Gastrocnemius medialis (tissue), 4 donors: ENCODE data around the gene ACSS1. TPM values are rescaled to one million over a fixed set of nuclear protein-coding genes. Genes with fewer than 3 reads are reported as not detected.

Experiments used
- ATAC-seq, 2 donors: fragments of 150-250 bp; one replicate each; pipeline ENCODE4 v1.9.1; 2016
- DNase-seq, 2 donors: peaks; one replicate each; pipeline ENCODE4 v3.0.0-alpha.2; 2019
- H3K27ac ChIP-seq, 4 donors: fragments of 200-600 bp; sonication (generic); 1 replicate in 1 of 4; 2 replicates in 3 of 4; pipeline ENCODE4 v1.5.1; 2016 to 2018; ENCODE audit warnings: mild to moderate bottlenecking in 2 of 4, moderate library complexity in 1 of 4
- H3K27me3 ChIP-seq, 3 donors: fragments of 200-600 bp; sonication (generic) in 2 of 3; 1 replicate in 1 of 3; 2 replicates in 2 of 3; pipeline versions ENCODE4 v1.5.1 to v1.6.0; 2016 to 2019; ENCODE audit warnings: mild to moderate bottlenecking in 1 of 3, moderate library complexity in 1 of 3
- H3K36me3 ChIP-seq, 2 donors: fragments of 200-600 bp; sonication (generic) in 1 of 2; one replicate each; pipeline ENCODE4 v1.5.1; 2017 to 2018
- H3K4me1 ChIP-seq, 2 donors: fragments of 200-600 bp; sonication (generic) in 1 of 2; one replicate each; pipeline ENCODE4 v1.5.1; 2016 to 2017; ENCODE audit warnings: mild to moderate bottlenecking in 2 of 2
- H3K4me3 ChIP-seq, 4 donors: fragments of 200-600 bp; sonication (generic) in 3 of 4; 1 replicate in 1 of 4; 2 replicates in 3 of 4; pipeline ENCODE4 v1.5.1; 2016 to 2019; ENCODE audit warnings: mild to moderate bottlenecking in 2 of 4
- H3K9me3 ChIP-seq, 3 donors: fragments of 200-600 bp; sonication (generic) in 2 of 3; 1 replicate in 1 of 3; 2 replicates in 2 of 3; pipeline ENCODE4 v1.5.1; 2016 to 2019
- POLR2A ChIP-seq, 2 donors: fragments of 450-650 bp; IDR thresholded peaks; one replicate each; pipeline ENCODE4 v1.6.1; 2017; ENCODE audit warnings: antibody characterized with exemption in 2 of 2, mild to moderate bottlenecking in 2 of 2, moderate library complexity in 2 of 2
- in situ Hi-C, 4 donors: fragments of 200-750 bp; cut with MboI; loops; one replicate each; pipeline versions ENCODE4 v1.15.0 to v1.8.0; 2017; ENCODE audit warnings: low sequenced_read_pairs in 4 of 4
- intact Hi-C: fragments of 100-400 bp; cut with DNase I; formaldehyde crosslinking; loops from one replicate; pipeline ENCODE4 v1.15.1; 2023; ENCODE audit warnings: low total_unique reads
- total RNA-seq, 4 donors: library from RNA; depleted of rRNA; stranded (reverse); fragments of >200 nt; gene quantifications; one replicate each; pipeline versions ENCODE4 v1.1.0 to v1.2.3, GENCODE V29; 2016
- TF ChIP-seq, protein P1 (sequence below), 5 experiments: fragments of 450-650 bp in 3 of 5; fragments of 200-600 bp in 2 of 5; sonication (generic) in 2 of 5; IDR thresholded peaks in 4 of 5; conservative IDR thresholded peaks in 1 of 5; 1 replicate in 4 of 5; 2 replicates in 1 of 5; pipeline ENCODE4 v1.5.1; 2016 to 2019; ENCODE audit warnings: antibody characterized with exemption in 5 of 5, mild to moderate bottlenecking in 3 of 5, moderate library complexity in 3 of 5

Gene ACSS1
- total RNA-seq, 4 donors from 2014 or later = 11.4 to 84.6 (median 11.8) TPM

DNA sequence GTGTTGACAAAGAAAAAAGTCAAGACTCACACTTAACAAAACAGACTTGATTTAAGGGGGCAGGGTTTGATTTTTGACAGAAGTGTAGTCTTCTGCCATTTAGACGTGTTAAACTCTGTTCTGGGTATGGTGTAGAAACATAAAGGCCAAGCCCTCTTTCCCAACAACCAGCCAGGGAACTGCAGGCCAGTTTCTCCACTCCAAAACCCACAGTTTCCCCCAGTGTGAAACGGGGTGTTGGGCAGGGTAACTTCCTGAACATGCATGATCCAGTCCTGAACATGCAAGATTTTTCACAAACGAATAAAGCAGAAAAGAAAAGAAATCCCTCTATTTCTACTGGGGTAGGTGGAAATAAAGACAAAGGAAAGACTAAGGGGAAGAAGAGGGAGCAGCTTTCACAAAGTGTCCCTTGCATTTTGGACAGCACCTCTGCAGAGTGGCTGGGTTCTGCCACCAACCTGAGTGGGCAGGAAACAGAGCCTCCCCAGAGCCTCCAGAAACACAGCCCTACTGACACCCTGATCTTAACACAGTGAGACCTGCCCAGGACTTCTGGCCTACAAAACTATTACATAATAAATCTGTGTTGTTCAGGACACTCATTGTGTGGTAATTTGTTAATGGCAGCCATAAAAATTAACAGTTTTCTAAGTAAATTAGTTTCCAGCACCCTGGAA, 72.8 kb downstream of the ACSS1 start:
- H3K4me1 ChIP-seq = peaks cover 45% of the 10 kb centered on the region in 2 donors
- peak overlapping the region; percentile 72 to 84 (median 80) for H3K27ac ChIP-seq
- TF ChIP-seq, protein P1, sequence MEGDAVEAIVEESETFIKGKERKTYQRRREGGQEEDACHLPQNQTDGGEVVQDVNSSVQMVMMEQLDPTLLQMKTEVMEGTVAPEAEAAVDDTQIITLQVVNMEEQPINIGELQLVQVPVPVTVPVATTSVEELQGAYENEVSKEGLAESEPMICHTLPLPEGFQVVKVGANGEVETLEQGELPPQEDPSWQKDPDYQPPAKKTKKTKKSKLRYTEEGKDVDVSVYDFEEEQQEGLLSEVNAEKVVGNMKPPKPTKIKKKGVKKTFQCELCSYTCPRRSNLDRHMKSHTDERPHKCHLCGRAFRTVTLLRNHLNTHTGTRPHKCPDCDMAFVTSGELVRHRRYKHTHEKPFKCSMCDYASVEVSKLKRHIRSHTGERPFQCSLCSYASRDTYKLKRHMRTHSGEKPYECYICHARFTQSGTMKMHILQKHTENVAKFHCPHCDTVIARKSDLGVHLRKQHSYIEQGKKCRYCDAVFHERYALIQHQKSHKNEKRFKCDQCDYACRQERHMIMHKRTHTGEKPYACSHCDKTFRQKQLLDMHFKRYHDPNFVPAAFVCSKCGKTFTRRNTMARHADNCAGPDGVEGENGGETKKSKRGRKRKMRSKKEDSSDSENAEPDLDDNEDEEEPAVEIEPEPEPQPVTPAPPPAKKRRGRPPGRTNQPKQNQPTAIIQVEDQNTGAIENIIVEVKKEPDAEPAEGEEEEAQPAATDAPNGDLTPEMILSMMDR (IDR thresholded peaks at IDR 0.05 in 4 of 5, conservative IDR thresholded peaks at IDR 0.05 in 1 of 5) = no peak
- TF ChIP-seq POLR2A (IDR thresholded peaks at IDR 0.05) = no peak
- intact Hi-C loops = no loop called here
- no peaks in the 10 kb centered on the region for H3K27me3 ChIP-seq
- H3K4me3 ChIP-seq = no peak overlapping the region
- H3K36me3 ChIP-seq = peaks cover 0 to 20% of the 10 kb centered on the region in 2 donors
- ATAC-seq (no peak), DNase-seq (no peak)
- in situ Hi-C loops = loop anchor here (25.0 kb wide), 5 partner anchors 202 to 1348 kb away; partner anchors contain the start of genes CST3 (in 1 of the 4) and ENTPD6 (in 1 of the 4)
- H3K9me3 ChIP-seq = no peaks in the 10 kb centered on the region

DNA sequence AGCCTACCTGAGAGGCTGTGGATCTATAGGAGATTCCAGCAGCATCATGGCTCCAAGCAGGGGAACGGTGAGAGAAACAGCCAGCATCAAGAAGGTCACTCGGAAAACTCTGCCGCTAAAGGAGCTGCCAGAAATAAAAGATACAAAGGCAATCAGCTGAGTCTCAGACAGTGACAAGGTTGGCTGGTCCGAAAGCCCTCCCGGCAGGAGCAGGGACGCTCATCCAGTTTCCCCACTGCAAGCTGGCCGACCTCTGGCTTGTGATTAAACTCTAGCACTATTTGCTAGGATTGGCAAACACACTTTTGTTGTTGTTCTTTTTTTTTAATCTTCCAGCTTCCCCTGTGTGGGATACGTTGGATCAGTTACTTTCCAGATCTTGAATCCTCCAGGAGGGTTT, 74.0 kb downstream of the ACSS1 start:
- no peak for DNase-seq
- in situ Hi-C loops = loop anchor here (25.0 kb wide), 5 partner anchors 203 to 1347 kb away; partner anchors contain the start of genes CST3 (in 1 of the 4) and ENTPD6 (in 1 of the 4)
- no peaks in the 10 kb centered on the region for H3K9me3 ChIP-seq
- intact Hi-C loops = no loop called here
- H3K27me3 ChIP-seq = no peaks in the 10 kb centered on the region
- H3K4me1 ChIP-seq = peaks cover 39 to 42% of the 10 kb centered on the region in 2 donors
- TF ChIP-seq, protein P1 (IDR thresholded peaks at IDR 0.05 in 4 of 5, conservative IDR thresholded peaks at IDR 0.05 in 1 of 5) = no peak
- no peak for TF ChIP-seq POLR2A (IDR thresholded peaks at IDR 0.05)
- H3K36me3 ChIP-seq = peaks cover 0 to 20% of the 10 kb centered on the region in 2 donors
- H3K4me3 ChIP-seq = no peak overlapping the region
- no peak for ATAC-seq
- no peak overlapping the region for H3K27ac ChIP-seq

DNA sequence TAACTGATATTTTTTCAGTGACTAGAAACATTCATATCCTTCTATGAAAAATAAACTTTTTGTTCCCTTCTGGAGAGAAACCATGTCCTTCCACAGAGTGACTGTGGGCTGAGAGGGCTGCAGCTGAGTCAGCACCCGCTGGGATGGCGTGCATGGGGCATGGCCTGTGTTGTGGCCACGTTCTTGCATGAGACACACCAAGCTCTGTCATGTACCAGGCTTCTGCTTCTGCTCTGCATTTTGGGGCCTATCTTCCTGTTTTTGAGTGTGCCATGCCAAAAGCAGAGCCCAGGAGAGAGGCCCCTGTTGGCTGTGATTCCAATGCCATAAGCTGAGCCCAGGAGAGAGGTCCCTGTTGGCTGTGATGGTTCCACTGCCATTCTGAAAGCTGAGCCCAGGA, 76.1 kb downstream of the ACSS1 start:
- no peak for TF ChIP-seq POLR2A (IDR thresholded peaks at IDR 0.05)
- TF ChIP-seq, protein P1 (IDR thresholded peaks at IDR 0.05 in 4 of 5, conservative IDR thresholded peaks at IDR 0.05 in 1 of 5) = no peak
- H3K4me1 ChIP-seq = peaks cover 27 to 28% of the 10 kb centered on the region in 2 donors
- in situ Hi-C loops (loop anchor here (25.0 kb wide), 5 partner anchors 206 to 1344 kb away; partner anchors contain the start of genes CST3 (in 1 of the 4) and ENTPD6 (in 1 of the 4)), intact Hi-C loops (no loop called here)
- no peaks in the 10 kb centered on the region for H3K27me3 ChIP-seq
- no peaks in the 10 kb centered on the region for H3K9me3 ChIP-seq
- no peak overlapping the region for H3K4me3 ChIP-seq
- ATAC-seq = no peak
- H3K36me3 ChIP-seq = peaks cover 0 to 23% of the 10 kb centered on the region in 2 donors
- no peak overlapping the region for H3K27ac ChIP-seq
- DNase-seq = no peak

DNA sequence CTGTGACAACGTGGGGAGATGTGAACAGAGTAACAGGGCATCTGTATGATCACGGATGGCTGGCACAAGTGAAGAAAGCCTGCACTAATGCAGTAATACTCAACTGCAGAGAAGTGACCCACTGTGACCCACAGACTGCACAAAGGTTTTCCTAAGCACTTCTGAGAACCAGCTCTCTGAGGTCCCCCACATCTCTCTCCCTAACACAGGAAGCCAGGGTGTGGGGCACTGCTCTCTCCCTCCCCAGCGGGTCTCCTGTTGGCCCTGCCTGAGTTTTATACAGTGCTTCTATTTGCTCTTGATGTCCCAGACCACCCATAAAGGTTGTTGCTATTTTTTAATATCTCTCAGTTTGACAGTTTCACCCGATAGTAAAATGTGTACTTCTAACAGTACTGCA, 76.7 kb downstream of the ACSS1 start:
- Histone ChIP-seq H3K9me3 (no peaks in the 10 kb centered on the region), H3K36me3 (peaks cover 0 to 28% of the 10 kb centered on the region in 2 donors), H3K27me3 (no peaks in the 10 kb centered on the region), H3K4me3 (no peak overlapping the region), H3K4me1 (peaks cover 22 to 23% of the 10 kb centered on the region in 2 donors), H3K27ac (no peak overlapping the region)
- in situ Hi-C loops (loop anchor here (25.0 kb wide), 5 partner anchors 206 to 1344 kb away; partner anchors contain the start of genes CST3 (in 1 of the 4) and ENTPD6 (in 1 of the 4)), intact Hi-C loops (no loop called here)
- no peak for ATAC-seq
- no peak for DNase-seq
- TF ChIP-seq, protein P1 (IDR thresholded peaks at IDR 0.05 in 4 of 5, conservative IDR thresholded peaks at IDR 0.05 in 1 of 5) = no peak
- TF ChIP-seq POLR2A (IDR thresholded peaks at IDR 0.05) = no peak
